GM11168 (cell line): ENCODE results near the gene PRSS56.

Source experiments
- in situ Hi-C: fragments of 300-500 bp; cut with MboI; formaldehyde crosslinking; loops from one replicate; pipeline ENCODE4 v1.12.0; 2022; ENCODE audit warnings: low sequenced_read_pairs; ENCODE audit not compliant: unreplicated experiment

The PRSS56 gene

GRCh38 chr2:232539298-232540231 lies 19.4 kb downstream of the PRSS56 start, which contains the start of gene CHRNG:
CHRNG (plus strand) TSS chr2:232539692; CDS start chr2:232539748, 56 bp downstream.
- in situ Hi-C loops, result no loop called here

GRCh38 chr2:232540441-232541041 lies 20.4 kb downstream of the PRSS56 start:
- in situ Hi-C loops, result no loop called here

- in situ Hi-C loops, result no loop called here
Measured at GRCh38 chr2:232541195-232541960, 21.2 kb downstream of the PRSS56 start.

- in situ Hi-C loops, result no loop called here
Measured at GRCh38 chr2:232541961-232542714, 21.9 kb downstream of the PRSS56 start.

GRCh38 chr2:232542715-232543467 lies 22.7 kb downstream of the PRSS56 start:
- in situ Hi-C loops, result no loop called here

GRCh38 chr2:232543491-232543890 lies 23.3 kb downstream of the PRSS56 start:
- in situ Hi-C loops, result no loop called here

GRCh38 chr2:232543928-232544631 lies 23.9 kb downstream of the PRSS56 start:
- in situ Hi-C loops, result no loop called here

- in situ Hi-C loops, result no loop called here
Measured at GRCh38 chr2:232544674-232545073, 24.5 kb downstream of the PRSS56 start.

- in situ Hi-C loops, result no loop called here
Measured at GRCh38 chr2:232545511-232546375, 25.6 kb downstream of the PRSS56 start.

- in situ Hi-C loops, result no loop called here
Measured at GRCh38 chr2:232547991-232548390, 27.8 kb downstream of the PRSS56 start.

GRCh38 chr2:232549655-232550353 lies 29.6 kb downstream of the PRSS56 start:
- in situ Hi-C loops, result no loop called here

- in situ Hi-C loops, result no loop called here
Measured at GRCh38 chr2:232550354-232551249, 30.4 kb downstream of the PRSS56 start, which contains the start of the genes EIF4E2 and TIGD1. EIF4E2 (plus strand) TSS chr2:232550689; CDS start chr2:232550725, 36 bp downstream. TIGD1 (minus strand) TSS chr2:232550557; CDS start chr2:232549882, 675 bp downstream.

GRCh38 chr2:232551250-232551638 lies 31.1 kb downstream of the PRSS56 start:
- in situ Hi-C loops, result no loop called here

GRCh38 chr2:232551776-232552175 lies 31.6 kb downstream of the PRSS56 start:
- in situ Hi-C loops, result no loop called here

- in situ Hi-C loops, result no loop called here
Measured at GRCh38 chr2:232556426-232556825, 36.2 kb downstream of the PRSS56 start.

- in situ Hi-C loops, result no loop called here
Measured at GRCh38 chr2:232562515-232563151, 42.4 kb downstream of the PRSS56 start.
